ENCODE data around the gene ILKAP.

DNA sequence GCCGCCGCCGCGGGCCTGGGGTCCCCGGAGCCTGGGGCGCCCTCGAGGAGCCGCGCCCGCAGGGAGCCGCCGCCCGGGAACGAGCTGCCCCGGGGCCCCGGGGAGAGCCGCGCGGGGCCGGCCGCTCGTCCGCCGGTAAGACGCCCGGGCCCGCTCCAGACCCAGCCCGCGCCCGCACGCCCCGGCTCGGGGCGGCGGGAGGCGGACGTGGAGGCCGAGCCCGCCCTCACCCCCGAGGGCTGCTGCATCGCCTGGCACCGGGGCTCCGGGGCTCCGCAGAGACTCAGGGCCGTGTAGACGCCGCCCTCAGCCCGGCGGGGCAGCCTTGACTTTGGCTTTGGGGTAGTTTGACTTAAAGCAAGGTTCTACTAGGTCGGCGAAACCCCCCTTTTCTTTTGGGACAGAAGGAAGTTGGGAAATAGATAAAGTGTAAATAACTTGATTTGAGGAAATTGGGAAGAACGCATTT, 44.4 kb downstream of the ILKAP start:
- TF ChIP-seq POLR2AphosphoS5 (IDR thresholded peaks at IDR 0.05; ENCODE audit: low read depth): no peak
- TF ChIP-seq, protein P1, sequence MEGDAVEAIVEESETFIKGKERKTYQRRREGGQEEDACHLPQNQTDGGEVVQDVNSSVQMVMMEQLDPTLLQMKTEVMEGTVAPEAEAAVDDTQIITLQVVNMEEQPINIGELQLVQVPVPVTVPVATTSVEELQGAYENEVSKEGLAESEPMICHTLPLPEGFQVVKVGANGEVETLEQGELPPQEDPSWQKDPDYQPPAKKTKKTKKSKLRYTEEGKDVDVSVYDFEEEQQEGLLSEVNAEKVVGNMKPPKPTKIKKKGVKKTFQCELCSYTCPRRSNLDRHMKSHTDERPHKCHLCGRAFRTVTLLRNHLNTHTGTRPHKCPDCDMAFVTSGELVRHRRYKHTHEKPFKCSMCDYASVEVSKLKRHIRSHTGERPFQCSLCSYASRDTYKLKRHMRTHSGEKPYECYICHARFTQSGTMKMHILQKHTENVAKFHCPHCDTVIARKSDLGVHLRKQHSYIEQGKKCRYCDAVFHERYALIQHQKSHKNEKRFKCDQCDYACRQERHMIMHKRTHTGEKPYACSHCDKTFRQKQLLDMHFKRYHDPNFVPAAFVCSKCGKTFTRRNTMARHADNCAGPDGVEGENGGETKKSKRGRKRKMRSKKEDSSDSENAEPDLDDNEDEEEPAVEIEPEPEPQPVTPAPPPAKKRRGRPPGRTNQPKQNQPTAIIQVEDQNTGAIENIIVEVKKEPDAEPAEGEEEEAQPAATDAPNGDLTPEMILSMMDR (IDR thresholded peaks at IDR 0.05; ENCODE audit: insufficient read depth, low read length): no peak
- no peak for TF ChIP-seq SPI1 (IDR thresholded peaks at IDR 0.05; ENCODE audit: borderline replicate concordance, low read depth)
